ENCODE data around the gene FOXG1. TPM values are rescaled to one million over a fixed set of nuclear protein-coding genes. Genes with fewer than 3 reads are reported as not detected.

The FOXG1 gene
- polyA plus RNA-seq, 1 experiment, result not detected

GRCh38 chr14:28755884-28756268 is 10.7 kb upstream of the FOXG1 start:
- Histone ChIP-seq H3K4me3 (ENCODE audit: low read depth, low read length) (no peak overlapping the region), H3K27me3 (ENCODE audit: control insufficient read depth, insufficient read depth, low read length) (peaks cover 40% of the 10 kb centered on the region), H3K36me3 (ENCODE audit: control insufficient read depth, insufficient read depth, low read length) (no peaks in the 10 kb centered on the region)
- DNase-seq (ENCODE audit: low read depth), result no peak
- POLR2A ChIA-PET, result no interaction called here
- CTCF ChIA-PET, result interaction anchor here (0.7 to 12.0 kb wide), 11 partner anchors 7 to 1687 kb away, joined by 3 to 122 read pairs (median 4); no protein-coding TSS in a partner anchor
- TF ChIP-seq, protein P1, sequence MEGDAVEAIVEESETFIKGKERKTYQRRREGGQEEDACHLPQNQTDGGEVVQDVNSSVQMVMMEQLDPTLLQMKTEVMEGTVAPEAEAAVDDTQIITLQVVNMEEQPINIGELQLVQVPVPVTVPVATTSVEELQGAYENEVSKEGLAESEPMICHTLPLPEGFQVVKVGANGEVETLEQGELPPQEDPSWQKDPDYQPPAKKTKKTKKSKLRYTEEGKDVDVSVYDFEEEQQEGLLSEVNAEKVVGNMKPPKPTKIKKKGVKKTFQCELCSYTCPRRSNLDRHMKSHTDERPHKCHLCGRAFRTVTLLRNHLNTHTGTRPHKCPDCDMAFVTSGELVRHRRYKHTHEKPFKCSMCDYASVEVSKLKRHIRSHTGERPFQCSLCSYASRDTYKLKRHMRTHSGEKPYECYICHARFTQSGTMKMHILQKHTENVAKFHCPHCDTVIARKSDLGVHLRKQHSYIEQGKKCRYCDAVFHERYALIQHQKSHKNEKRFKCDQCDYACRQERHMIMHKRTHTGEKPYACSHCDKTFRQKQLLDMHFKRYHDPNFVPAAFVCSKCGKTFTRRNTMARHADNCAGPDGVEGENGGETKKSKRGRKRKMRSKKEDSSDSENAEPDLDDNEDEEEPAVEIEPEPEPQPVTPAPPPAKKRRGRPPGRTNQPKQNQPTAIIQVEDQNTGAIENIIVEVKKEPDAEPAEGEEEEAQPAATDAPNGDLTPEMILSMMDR (IDR thresholded peaks at IDR 0.05; ENCODE audit: insufficient read depth, low read depth, low read length), result no peak

DNA sequence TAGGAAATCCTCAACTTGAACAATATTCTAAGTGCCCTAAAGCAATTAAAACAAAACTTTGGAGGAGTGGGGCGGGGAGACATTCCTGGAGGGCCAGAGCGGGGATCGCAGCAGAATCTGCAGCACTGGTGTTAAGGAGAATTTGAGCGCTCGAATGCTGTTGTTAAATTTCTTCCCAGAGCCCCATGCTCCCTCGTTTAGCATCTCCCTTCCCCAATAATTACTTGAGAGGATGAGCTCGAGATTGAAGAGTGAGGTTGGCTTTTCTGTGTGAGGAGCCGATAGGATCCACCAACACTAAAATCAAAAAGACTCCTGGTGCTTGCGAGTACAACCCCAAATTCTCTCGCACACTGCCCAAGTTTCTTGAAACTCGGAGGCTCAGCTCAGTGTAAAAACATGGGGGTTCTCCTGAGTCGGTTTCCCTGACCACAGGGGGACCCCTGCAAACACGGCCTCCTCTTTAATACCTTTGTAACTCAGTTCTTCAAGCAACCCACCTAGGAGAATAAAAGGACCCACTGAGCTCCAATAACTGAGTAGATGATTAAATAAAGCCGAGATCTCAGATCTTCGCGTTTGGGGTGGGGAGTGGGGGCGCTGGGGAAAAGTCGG is 10.2 kb upstream of the FOXG1 start:
- DNase-seq (ENCODE audit: low read depth), result no peak
- ChIA-PET POLR2A (no interaction called here), CTCF (interaction anchor here (0.7 to 12.0 kb wide), 14 partner anchors 7 to 1687 kb away, joined by 3 to 122 read pairs (median 4); no protein-coding TSS in a partner anchor)
- TF ChIP-seq, protein P1 (IDR thresholded peaks at IDR 0.05; ENCODE audit: insufficient read depth, low read depth, low read length), result no peak
- Histone ChIP-seq H3K4me3 (ENCODE audit: low read depth, low read length) (no peak overlapping the region), H3K27me3 (ENCODE audit: control insufficient read depth, insufficient read depth, low read length) (peaks cover 44% of the 10 kb centered on the region), H3K36me3 (ENCODE audit: control insufficient read depth, insufficient read depth, low read length) (no peaks in the 10 kb centered on the region)

DNA sequence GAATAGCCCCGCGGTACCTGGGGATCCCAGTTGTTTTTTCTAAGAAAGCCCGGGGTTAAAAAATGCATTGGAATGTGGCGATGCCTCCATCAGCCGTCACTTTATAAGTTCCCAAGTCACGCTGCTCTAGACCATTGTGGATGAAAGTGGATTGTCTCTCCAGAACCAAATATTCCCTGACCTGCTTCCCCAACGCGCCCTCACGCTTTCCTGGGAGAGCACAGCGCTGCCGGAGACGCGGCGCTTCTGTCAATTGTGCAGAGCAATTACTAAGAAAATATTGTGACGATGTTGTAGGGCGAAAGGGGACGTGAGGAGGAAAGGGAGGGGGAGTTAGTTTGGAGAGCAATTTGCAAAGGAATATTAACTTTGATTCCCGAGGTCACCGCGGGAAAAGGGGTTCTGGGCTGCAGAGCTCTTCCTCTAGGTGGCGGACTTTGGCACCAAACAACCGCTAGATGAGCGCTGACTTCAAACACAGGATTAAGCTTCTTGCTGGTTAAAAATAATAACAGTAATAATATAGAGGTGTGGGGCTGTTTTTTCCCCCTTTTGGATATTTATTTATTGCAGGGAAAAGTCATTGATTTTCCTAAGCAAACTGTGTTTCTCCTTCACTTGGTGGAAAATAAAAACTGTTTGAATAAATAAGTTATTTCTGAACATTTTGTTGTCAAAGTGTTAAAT is 9.6 kb upstream of the FOXG1 start:
- ChIA-PET CTCF (interaction anchor here (0.7 to 12.0 kb wide), 15 partner anchors 7 to 1514 kb away, joined by 3 to 122 read pairs (median 3); no protein-coding TSS in a partner anchor), POLR2A (no interaction called here)
- Histone ChIP-seq H3K4me3 (ENCODE audit: low read depth, low read length) (no peak overlapping the region), H3K27me3 (ENCODE audit: control insufficient read depth, insufficient read depth, low read length) (peaks cover 51% of the 10 kb centered on the region), H3K36me3 (ENCODE audit: control insufficient read depth, insufficient read depth, low read length) (no peaks in the 10 kb centered on the region)
- TF ChIP-seq, protein P1 (IDR thresholded peaks at IDR 0.05; ENCODE audit: insufficient read depth, low read depth, low read length), result peak; percentile 82
- no peak for DNase-seq (ENCODE audit: low read depth)

GRCh38 chr14:28757786-28758185 is 8.8 kb upstream of the FOXG1 start:
- H3K27me3 ChIP-seq (ENCODE audit: control insufficient read depth, insufficient read depth, low read length), result peaks cover 57% of the 10 kb centered on the region
- no peak for DNase-seq (ENCODE audit: low read depth)

More at GRCh38 chr14:28757786-28758185, 8.8 kb upstream of the FOXG1 start:
- H3K4me3 ChIP-seq (ENCODE audit: low read depth, low read length), result no peak overlapping the region
- H3K36me3 ChIP-seq (ENCODE audit: control insufficient read depth, insufficient read depth, low read length), result no peaks in the 10 kb centered on the region
- ChIA-PET POLR2A (no interaction called here), CTCF (interaction anchor here (0.7 to 12.0 kb wide), 11 partner anchors 8 to 1513 kb away, joined by 3 to 122 read pairs (median 6); no protein-coding TSS in a partner anchor)
- TF ChIP-seq, protein P1 (IDR thresholded peaks at IDR 0.05; ENCODE audit: insufficient read depth, low read depth, low read length), result no peak
